ENCODE data around the gene LMNTD2.

The LMNTD2 gene

GRCh38 chr11:508956-509355, 51.6 kb downstream of the LMNTD2 start:
- Histone ChIP-seq H3K9me3 (ENCODE audit: control insufficient read depth, low read length) (no peaks in the 10 kb centered on the region), H3K4me3 (ENCODE audit: insufficient read depth, low read depth, low read length, poor library complexity, severe bottlenecking) (no peak overlapping the region), H3K27ac (ENCODE audit: insufficient read depth, low read length, poor library complexity, severe bottlenecking) (no peak overlapping the region), H3K27me3 (replicated peaks; ENCODE audit: control insufficient read depth, insufficient read depth, low read length, poor library complexity, severe bottlenecking) (no peaks in the 10 kb centered on the region), H3K36me3 (ENCODE audit: control insufficient read depth, insufficient read depth, low read length) (peaks cover 3% of the 10 kb centered on the region), H3K4me1 (ENCODE audit: control insufficient read depth, insufficient read depth, low read length, poor library complexity, severe bottlenecking) (peaks cover 25% of the 10 kb centered on the region)
- DNase-seq: no peak

DNA sequence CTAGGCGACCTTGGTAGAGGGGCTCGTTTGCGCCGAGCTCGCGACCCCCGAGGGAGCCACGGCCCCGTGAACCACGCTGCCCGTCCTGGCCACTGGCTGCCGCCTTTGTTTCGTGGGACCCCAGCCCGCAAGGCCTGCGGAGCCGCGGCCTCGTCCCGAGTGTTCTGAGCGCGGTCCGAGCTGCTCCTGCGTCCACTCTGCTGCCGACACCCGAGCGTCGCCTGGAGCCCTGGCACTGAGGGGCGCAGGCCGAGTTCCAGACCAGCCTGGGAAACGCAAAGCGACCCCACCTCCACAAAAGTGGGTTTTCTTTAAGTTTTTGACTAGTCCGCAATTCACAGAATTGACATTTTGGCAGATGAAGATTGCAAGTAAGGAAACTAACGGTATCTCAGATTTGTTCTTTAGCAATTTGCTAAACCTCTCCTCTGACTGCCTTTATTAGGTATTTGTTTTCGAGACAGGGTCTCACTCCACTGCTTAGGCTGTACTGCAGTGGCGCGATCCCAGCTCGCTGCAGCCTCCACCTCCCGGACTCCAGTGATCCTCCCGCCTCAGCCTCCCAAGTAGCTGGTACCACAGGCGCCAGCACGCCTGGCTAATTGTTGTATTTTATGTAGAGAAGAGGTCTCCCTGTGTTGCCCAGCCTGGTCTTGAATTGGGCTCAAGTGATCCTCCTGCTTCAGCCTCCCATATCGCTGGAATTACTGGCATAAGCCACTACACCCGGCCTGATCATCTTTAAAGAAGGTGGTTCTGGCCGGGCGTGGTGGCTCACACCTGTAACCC, 52.6 kb downstream of the LMNTD2 start:
- Histone ChIP-seq H3K36me3 (ENCODE audit: control insufficient read depth, insufficient read depth, low read length) (peaks cover 3% of the 10 kb centered on the region), H3K4me1 (ENCODE audit: control insufficient read depth, insufficient read depth, low read length, poor library complexity, severe bottlenecking) (peaks cover 31% of the 10 kb centered on the region), H3K27me3 (replicated peaks; ENCODE audit: control insufficient read depth, insufficient read depth, low read length, poor library complexity, severe bottlenecking) (no peaks in the 10 kb centered on the region), H3K9me3 (ENCODE audit: control insufficient read depth, low read length) (no peaks in the 10 kb centered on the region), H3K4me3 (ENCODE audit: insufficient read depth, low read depth, low read length, poor library complexity, severe bottlenecking) (peak overlapping the region; percentile 95), H3K27ac (ENCODE audit: insufficient read depth, low read length, poor library complexity, severe bottlenecking) (peak overlapping the region; percentile 100)
- DNase-seq: no peak

DNA sequence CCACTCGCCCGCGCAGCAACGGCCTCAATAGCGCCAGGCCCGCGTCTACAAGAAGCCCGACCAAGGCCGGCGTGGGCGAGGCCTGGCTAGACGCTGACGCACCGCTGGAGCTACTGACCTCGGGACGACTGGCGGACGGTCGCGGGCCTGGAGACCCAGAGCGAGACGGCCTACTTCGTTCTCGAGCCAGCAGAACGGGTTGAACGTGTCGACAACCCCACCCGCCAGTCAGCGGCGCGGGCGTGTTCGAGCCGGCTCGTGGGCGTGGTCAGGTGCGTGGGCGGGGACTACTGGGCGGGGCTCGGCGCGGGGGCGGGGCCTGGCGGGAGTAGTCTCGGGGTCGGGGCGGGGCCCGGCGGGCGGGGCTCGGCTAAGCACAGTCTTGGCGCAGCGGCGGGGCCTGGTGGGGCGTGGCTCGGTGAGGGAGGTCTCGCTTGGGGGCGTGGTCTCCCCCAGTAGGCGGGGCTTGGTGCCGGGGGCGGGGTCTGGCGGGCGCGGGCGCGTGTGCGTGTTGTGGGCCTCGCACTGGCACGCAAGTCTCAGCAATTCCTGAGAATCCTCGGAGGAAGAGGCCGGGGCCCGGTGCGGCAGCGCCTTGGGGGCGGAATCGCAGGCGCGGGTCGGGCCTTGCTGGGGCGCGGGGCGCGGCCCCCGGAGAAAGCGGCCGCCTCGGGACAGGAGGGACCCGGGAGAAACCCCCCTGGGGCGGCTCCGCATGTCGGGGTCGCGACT, 53.4 kb downstream of the LMNTD2 start, which contains the start of gene RNH1:
RNH1 (minus strand) TSS at position 248 of the 732 bp plus-strand sequence. CDS start 5,080 bp downstream, outside the sequence.
- H3K4me3 ChIP-seq (ENCODE audit: insufficient read depth, low read depth, low read length, poor library complexity, severe bottlenecking): peak within 1 kb of the TSS; percentile 95
- DNase-seq: peak; percentile 97 to 99 (median 98)
- peaks cover 31% of the 10 kb centered on the region for H3K4me1 ChIP-seq (ENCODE audit: control insufficient read depth, insufficient read depth, low read length, poor library complexity, severe bottlenecking)
- peak within 1 kb of the TSS; percentile 100 for H3K27ac ChIP-seq (ENCODE audit: insufficient read depth, low read length, poor library complexity, severe bottlenecking)
- no peaks in the 10 kb centered on the region for H3K27me3 ChIP-seq (replicated peaks; ENCODE audit: control insufficient read depth, insufficient read depth, low read length, poor library complexity, severe bottlenecking)
- H3K9me3 ChIP-seq (ENCODE audit: control insufficient read depth, low read length): no peaks in the 10 kb centered on the region
- peaks cover 3% of the 10 kb centered on the region for H3K36me3 ChIP-seq (ENCODE audit: control insufficient read depth, insufficient read depth, low read length)

DNA sequence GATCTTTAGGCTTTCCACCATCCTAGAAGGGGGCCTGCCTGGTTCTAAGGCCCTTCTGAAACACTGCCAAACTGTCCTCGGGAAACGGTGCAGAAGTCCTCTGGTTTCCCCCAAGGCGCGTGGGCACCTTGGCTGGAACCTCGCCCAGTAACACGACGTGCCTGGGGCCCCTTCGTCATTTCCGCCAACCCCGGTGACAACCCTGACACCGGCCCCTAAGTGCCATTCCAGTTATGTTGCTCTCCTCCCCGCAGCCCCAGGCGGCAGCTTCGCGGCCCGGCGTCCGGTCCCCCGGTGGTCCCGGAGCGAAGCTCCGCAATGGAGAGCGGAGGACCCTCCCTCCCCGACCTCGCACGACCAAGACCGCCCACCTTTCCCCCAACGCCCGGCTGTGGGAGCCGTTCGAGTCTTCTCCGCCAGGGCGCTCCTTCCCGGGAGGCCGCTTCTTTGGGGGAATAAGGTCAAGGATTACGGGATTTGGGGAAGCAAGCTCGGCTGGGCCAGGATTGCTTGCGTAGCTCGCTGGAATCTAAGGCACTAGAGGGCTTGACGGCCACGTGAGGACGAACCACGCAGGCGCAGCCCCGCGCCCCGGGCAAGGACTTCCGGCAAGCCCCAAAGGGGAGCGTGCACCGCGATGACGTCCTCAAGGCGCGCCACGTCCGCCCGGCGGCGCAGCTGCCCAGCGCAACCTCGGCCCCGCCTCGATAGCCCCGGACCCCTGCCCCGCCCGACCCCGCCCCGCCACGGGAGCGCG, 54.1 kb downstream of the LMNTD2 start:
- Histone ChIP-seq H3K4me1 (ENCODE audit: control insufficient read depth, insufficient read depth, low read length, poor library complexity, severe bottlenecking) (peaks cover 31% of the 10 kb centered on the region), H3K36me3 (ENCODE audit: control insufficient read depth, insufficient read depth, low read length) (peaks cover 9% of the 10 kb centered on the region), H3K4me3 (ENCODE audit: insufficient read depth, low read depth, low read length, poor library complexity, severe bottlenecking) (peak overlapping the region; percentile 95), H3K27me3 (replicated peaks; ENCODE audit: control insufficient read depth, insufficient read depth, low read length, poor library complexity, severe bottlenecking) (no peaks in the 10 kb centered on the region), H3K9me3 (ENCODE audit: control insufficient read depth, low read length) (no peaks in the 10 kb centered on the region), H3K27ac (ENCODE audit: insufficient read depth, low read length, poor library complexity, severe bottlenecking) (peak overlapping the region; percentile 100)
- peak; percentile 91 to 95 (median 95) for DNase-seq

DNA sequence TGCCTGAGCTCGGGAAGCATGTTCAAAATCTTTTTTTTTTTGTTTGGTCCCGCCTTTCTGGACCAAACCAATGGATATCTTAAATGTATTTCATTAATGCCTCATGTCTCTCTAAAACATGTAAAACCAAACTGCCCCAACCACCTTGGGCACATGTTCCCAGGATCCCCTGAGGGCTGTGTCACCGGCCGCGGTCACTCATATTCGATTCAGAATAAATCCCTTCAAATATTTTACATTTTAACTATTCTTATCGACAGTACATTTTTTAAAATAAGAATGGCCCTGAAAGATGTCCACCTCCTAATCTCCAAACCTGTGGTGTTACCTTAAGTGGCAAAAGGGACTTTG, 55.6 kb downstream of the LMNTD2 start:
- DNase-seq: no peak
- H3K27me3 ChIP-seq (replicated peaks; ENCODE audit: control insufficient read depth, insufficient read depth, low read length, poor library complexity, severe bottlenecking): no peaks in the 10 kb centered on the region
- peaks cover 22% of the 10 kb centered on the region for H3K36me3 ChIP-seq (ENCODE audit: control insufficient read depth, insufficient read depth, low read length)
- H3K4me1 ChIP-seq (ENCODE audit: control insufficient read depth, insufficient read depth, low read length, poor library complexity, severe bottlenecking): peaks cover 31% of the 10 kb centered on the region
- H3K27ac ChIP-seq (ENCODE audit: insufficient read depth, low read length, poor library complexity, severe bottlenecking): no peak overlapping the region
- no peaks in the 10 kb centered on the region for H3K9me3 ChIP-seq (ENCODE audit: control insufficient read depth, low read length)
- no peak overlapping the region for H3K4me3 ChIP-seq (ENCODE audit: insufficient read depth, low read depth, low read length, poor library complexity, severe bottlenecking)
